ENCODE measurements around the gene MS4A3. TPM values are rescaled to one million over a fixed set of nuclear protein-coding genes. Genes with fewer than 3 reads are reported as not detected.
"Not testable (repeated sequence)": the region's sequence is repeated elsewhere in the genome, so short reads cannot be mapped to it uniquely, and the experiment has no call there.

Gene MS4A3
- total and polyA plus RNA-seq, 2 donors from 2014 or later, result not detected

DNA sequence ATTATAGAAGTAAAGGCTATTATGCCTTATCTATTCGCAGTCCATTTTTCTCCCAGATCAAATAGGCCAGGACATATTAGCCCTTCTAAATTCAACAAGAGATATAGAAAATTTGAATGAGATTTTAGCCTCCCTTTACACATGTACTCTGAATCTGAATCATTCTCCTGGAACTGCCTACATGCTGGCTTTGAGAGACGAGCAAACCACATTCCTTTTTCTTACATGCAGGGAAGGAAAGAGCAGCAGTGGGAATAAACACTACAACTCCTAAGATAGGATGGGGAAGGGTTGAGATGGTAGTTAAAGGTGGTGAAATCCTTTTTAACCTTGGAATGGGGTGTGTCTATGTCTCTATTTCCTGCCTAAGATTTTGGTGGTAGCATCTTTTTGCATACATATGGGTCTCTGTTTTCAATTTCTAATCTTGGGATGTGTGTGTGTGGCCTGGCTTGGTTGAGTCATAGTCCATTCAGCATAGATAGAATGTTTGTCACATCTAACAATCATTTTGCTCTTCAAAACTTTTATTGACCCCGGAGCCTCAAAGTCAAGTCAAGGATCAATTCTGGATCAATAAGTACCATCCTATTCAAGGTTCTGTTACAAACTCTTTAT lies 27.3 kb upstream of the MS4A3 start:
- Histone ChIP-seq H3K4me1 (ENCODE audit: control insufficient read depth in 2 of 3, insufficient read depth in 2 of 3, low read depth in 1 of 3, low read length in 3 of 3) (no peaks in the 10 kb centered on the region), H3K27ac (ENCODE audit: low read depth in 2 of 2, low read length in 2 of 2) (no peak overlapping the region), H3K9ac (ENCODE audit: low read length in 3 of 3) (no peak overlapping the region), H3K4me3 (ENCODE audit: low read length in 3 of 3) (no peak overlapping the region), H3K9me3 (ENCODE audit: control insufficient read depth in 2 of 3, insufficient read depth in 1 of 3, low read length in 3 of 3) (no peaks in the 10 kb centered on the region), H3K27me3 (ENCODE audit: control insufficient read depth, insufficient read depth, low read length) (no peaks in the 10 kb centered on the region), H3K36me3 (ENCODE audit: control insufficient read depth in 2 of 3, insufficient read depth in 3 of 3, low read length in 3 of 3) (no peaks in the 10 kb centered on the region)
- FAIRE-seq, result no peak
- intact Hi-C loops (cut with DNase I), result no loop called here
- DNase-seq, result no peak
- TF ChIP-seq, protein P1, sequence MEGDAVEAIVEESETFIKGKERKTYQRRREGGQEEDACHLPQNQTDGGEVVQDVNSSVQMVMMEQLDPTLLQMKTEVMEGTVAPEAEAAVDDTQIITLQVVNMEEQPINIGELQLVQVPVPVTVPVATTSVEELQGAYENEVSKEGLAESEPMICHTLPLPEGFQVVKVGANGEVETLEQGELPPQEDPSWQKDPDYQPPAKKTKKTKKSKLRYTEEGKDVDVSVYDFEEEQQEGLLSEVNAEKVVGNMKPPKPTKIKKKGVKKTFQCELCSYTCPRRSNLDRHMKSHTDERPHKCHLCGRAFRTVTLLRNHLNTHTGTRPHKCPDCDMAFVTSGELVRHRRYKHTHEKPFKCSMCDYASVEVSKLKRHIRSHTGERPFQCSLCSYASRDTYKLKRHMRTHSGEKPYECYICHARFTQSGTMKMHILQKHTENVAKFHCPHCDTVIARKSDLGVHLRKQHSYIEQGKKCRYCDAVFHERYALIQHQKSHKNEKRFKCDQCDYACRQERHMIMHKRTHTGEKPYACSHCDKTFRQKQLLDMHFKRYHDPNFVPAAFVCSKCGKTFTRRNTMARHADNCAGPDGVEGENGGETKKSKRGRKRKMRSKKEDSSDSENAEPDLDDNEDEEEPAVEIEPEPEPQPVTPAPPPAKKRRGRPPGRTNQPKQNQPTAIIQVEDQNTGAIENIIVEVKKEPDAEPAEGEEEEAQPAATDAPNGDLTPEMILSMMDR (IDR thresholded peaks at IDR 0.05; ENCODE audit: borderline replicate concordance, extremely low read depth, insufficient read depth), result no peak

DNA sequence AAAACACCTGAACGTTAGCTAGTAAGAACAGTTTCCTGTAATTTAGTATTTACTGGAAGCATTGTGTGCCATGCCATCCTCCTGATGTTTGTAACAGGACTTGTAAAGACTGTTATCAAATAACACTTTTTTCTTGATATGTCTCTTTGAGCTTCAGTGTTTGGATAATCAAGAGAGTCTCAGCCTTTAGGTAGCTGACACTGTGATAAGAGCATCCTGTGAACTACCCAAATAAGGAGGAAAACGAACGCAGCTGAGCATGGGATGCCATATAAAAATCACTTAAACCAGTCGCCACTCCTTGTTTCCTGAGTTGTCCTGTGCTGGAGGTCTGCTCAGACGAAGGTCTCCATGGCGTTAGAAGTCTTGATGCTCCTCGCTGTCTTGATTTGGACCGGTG lies 16.4 kb upstream of the MS4A3 start, which contains the start of gene OOSP2:
Gene OOSP2, plus strand, starts transcription at position 301 of the 400 bp plus-strand sequence. Its CDS starts 51 bp downstream, at position 352.
- DNase-seq (no peak), FAIRE-seq (no peak)
- no peak within 1 kb of the TSS for H3K27ac ChIP-seq (ENCODE audit: low read depth in 2 of 2, low read length in 2 of 2)
- intact Hi-C loops (cut with DNase I), result no loop called here
- H3K4me1 ChIP-seq (ENCODE audit: control insufficient read depth in 2 of 3, insufficient read depth in 2 of 3, low read depth in 1 of 3, low read length in 3 of 3), result no peaks in the 10 kb centered on the region
- H3K27me3 ChIP-seq (ENCODE audit: control insufficient read depth, insufficient read depth, low read length), result no peaks in the 10 kb centered on the region
- no peak within 1 kb of the TSS for H3K4me3 ChIP-seq (ENCODE audit: low read length in 3 of 3)
- no peaks in the 10 kb centered on the region for H3K9me3 ChIP-seq (ENCODE audit: control insufficient read depth in 2 of 3, insufficient read depth in 1 of 3, low read length in 3 of 3)
- TF ChIP-seq, protein P1 (IDR thresholded peaks at IDR 0.05; ENCODE audit: borderline replicate concordance, extremely low read depth, insufficient read depth), result no peak
- no peak within 1 kb of the TSS for H3K9ac ChIP-seq (ENCODE audit: low read length in 3 of 3)
- H3K36me3 ChIP-seq (ENCODE audit: control insufficient read depth in 2 of 3, insufficient read depth in 3 of 3, low read length in 3 of 3), result no peaks in the 10 kb centered on the region

DNA sequence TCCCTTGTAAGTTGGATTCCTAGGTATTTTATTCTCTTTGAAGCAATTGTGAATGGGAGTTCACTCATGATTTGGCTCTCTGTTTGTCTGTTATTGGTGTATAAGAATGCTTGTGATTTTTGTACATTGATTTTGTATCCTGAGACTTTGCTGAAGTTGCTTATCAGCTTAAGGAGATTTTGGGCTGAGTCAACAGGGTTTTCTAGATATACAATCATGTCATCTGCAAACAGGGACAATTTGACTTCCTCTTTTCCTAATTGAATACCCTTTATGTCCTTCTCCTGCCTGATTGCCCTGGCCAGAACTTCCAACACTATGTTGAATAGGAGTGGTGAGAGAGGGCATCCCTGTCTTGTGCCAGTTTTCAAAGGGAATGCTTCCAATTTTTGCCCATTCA lies 6.0 kb upstream of the MS4A3 start:
- H3K4me1 ChIP-seq (ENCODE audit: control insufficient read depth in 2 of 3, insufficient read depth in 2 of 3, low read depth in 1 of 3, low read length in 3 of 3); H3K27ac ChIP-seq (ENCODE audit: low read depth in 2 of 2, low read length in 2 of 2); H3K36me3 ChIP-seq (ENCODE audit: control insufficient read depth in 2 of 3, insufficient read depth in 3 of 3, low read length in 3 of 3); intact Hi-C loops (cut with DNase I); H3K27me3 ChIP-seq (ENCODE audit: control insufficient read depth, insufficient read depth, low read length); FAIRE-seq; H3K9ac ChIP-seq (ENCODE audit: low read length in 3 of 3); H3K9me3 ChIP-seq (ENCODE audit: control insufficient read depth in 2 of 3, insufficient read depth in 1 of 3, low read length in 3 of 3); H3K4me3 ChIP-seq (ENCODE audit: low read length in 3 of 3); DNase-seq: not testable (repeated sequence)

DNA sequence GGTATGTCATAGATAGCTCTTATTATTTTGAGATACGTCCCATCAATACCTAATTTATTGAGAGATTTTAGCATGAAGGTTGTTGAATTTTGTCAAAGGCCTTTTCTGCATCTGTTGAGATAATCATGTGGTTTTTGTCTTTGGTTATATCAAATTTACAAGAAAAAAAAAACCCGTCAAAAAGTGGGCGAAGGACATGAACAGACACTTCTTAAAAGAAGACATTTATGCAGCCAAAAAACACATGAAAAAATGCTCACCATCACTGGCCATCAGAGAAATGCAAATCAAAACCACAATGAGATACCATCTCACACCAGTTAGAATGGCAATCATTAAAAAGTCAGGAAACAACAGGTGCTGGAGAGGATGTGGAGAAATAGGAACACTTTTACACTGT lies 5.6 kb upstream of the MS4A3 start:
- FAIRE-seq; H3K4me3 ChIP-seq (ENCODE audit: low read length in 3 of 3); DNase-seq; H3K4me1 ChIP-seq (ENCODE audit: control insufficient read depth in 2 of 3, insufficient read depth in 2 of 3, low read depth in 1 of 3, low read length in 3 of 3); H3K9me3 ChIP-seq (ENCODE audit: control insufficient read depth in 2 of 3, insufficient read depth in 1 of 3, low read length in 3 of 3); H3K27me3 ChIP-seq (ENCODE audit: control insufficient read depth, insufficient read depth, low read length); H3K9ac ChIP-seq (ENCODE audit: low read length in 3 of 3); H3K27ac ChIP-seq (ENCODE audit: low read depth in 2 of 2, low read length in 2 of 2); intact Hi-C loops (cut with DNase I); H3K36me3 ChIP-seq (ENCODE audit: control insufficient read depth in 2 of 3, insufficient read depth in 3 of 3, low read length in 3 of 3): not testable (repeated sequence)
